Breast epithelium (tissue), 4 donors: ENCODE measurements around the gene TEX51. TPM values are rescaled to one million over a fixed set of nuclear protein-coding genes. Genes with fewer than 3 reads are reported as not detected.

Experiments
- DNase-seq, 2 donors: peaks; one replicate each; pipeline ENCODE4 v3.0.0-alpha.2; 2019; ENCODE audit warnings: low spot score in 2 of 2
- H3K27ac ChIP-seq, 2 donors: fragments of 200-600 bp; sonication (generic) in 1 of 2; one replicate each; pipeline ENCODE4 v1.5.1; 2016 to 2019; ENCODE audit warnings: mild to moderate bottlenecking in 1 of 2
- H3K27me3 ChIP-seq, 2 donors: fragments of 200-600 bp; sonication (generic) in 1 of 2; one replicate each; pipeline versions ENCODE4 v1.5.1 to v1.6.0; 2017 to 2019; ENCODE audit warnings: control low read depth in 1 of 2, mild to moderate bottlenecking in 1 of 2
- H3K36me3 ChIP-seq: fragments of 200-600 bp; one replicate; pipeline ENCODE4 v1.5.1; 2019
- H3K4me1 ChIP-seq, 2 donors: fragments of 200-600 bp; sonication (generic); one replicate each; pipeline ENCODE4 v1.5.1; 2016 to 2019; ENCODE audit warnings: control low read depth in 1 of 2
- H3K4me3 ChIP-seq, 3 donors: fragments of 200-600 bp; sonication (generic); 1 replicate in 2 of 3; 2 replicates in 1 of 3; pipeline ENCODE4 v1.5.1; 2016 to 2019; ENCODE audit warnings: mild to moderate bottlenecking in 3 of 3, moderate library complexity in 2 of 3
- H3K9me3 ChIP-seq, 2 donors: fragments of 200-600 bp; sonication (generic) in 1 of 2; one replicate each; pipeline ENCODE4 v1.5.1; 2016 to 2019; ENCODE audit warnings: control low read depth in 1 of 2
- CTCF ChIP-seq, 3 donors: fragments of 450-650 bp; IDR thresholded peaks; one replicate each; pipeline ENCODE4 v1.5.1; 2016 to 2017; ENCODE audit warnings: antibody characterized with exemption in 3 of 3, mild to moderate bottlenecking in 3 of 3, moderate library complexity in 3 of 3
- POLR2A ChIP-seq: fragments of 450-650 bp; IDR thresholded peaks from one replicate; pipeline ENCODE4 v1.6.1; 2016; ENCODE audit warnings: antibody characterized with exemption, mild to moderate bottlenecking, moderate library complexity
- POLR2AphosphoS5 ChIP-seq, 3 donors: sonication (generic); formaldehyde crosslinking; IDR thresholded peaks; one replicate each; pipeline ENCODE4 v1.6.1; 2017; ENCODE audit warnings: antibody characterized with exemption in 3 of 3
- intact Hi-C: fragments of 100-400 bp; cut with DNase I; formaldehyde crosslinking; loops from one replicate; pipeline ENCODE4 v1.15.1; 2023; ENCODE audit warnings: low total_unique reads
- total RNA-seq, 3 donors: library from RNA; depleted of rRNA; stranded (reverse); fragments of >200 nt; gene quantifications; one replicate each; pipeline ENCODE4 v1.1.0, GENCODE V29; 2016

The TEX51 gene
- total RNA-seq, 3 donors from 2014 or later: not detected

DNA sequence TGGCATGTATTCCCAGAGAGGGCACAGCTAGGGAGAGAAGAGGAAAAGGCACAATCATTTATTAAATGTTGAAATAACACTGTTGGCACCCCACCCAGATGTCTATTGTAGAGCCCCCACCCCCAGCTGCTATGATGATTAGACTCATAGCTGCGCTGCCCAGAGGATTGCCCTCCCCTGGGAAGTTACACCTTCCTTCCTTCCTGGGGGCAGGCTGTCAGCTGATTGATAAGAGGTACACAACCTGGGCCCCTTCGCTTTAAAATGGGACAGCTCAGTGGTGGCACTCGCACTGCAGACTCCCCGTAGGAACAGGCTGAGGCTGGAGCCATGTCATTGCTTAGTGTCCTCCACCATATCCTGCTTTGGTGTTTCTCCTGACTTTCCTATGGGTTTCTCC, 18.1 kb downstream of the TEX51 start:
- intact Hi-C loops: no loop called here
- DNase-seq: no peak

DNA sequence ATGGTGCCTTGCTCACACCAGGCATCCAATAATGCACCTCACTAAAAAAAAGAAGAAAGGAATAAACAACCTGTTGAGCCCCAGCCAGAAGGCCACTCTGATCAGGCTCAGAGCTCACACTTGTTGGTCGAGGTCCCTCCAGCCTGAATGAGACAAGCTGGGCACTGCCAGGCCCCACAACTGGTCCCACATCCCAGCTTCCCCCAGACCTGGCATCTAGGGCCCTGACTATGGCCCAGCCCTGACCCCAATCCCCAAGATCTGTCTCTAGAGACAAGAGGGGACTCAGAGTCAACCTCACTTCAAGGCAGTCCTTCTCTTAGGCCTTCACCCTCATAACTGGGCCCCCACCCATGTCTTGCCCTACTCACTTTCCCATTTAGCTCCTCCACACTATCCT, 22.4 kb downstream of the TEX51 start:
- TF ChIP-seq CTCF (IDR thresholded peaks at IDR 0.05) (no peak), POLR2AphosphoS5 (IDR thresholded peaks at IDR 0.05) (no peak), POLR2A (no peak)
- Histone ChIP-seq H3K36me3 (no peaks in the 10 kb centered on the region), H3K27me3 (no peaks in the 10 kb centered on the region), H3K4me1 (no peaks in the 10 kb centered on the region), H3K4me3 (no peak overlapping the region), H3K27ac (no peak overlapping the region), H3K9me3 (peaks cover 0 to 4% of the 10 kb centered on the region in 2 donors)
- intact Hi-C loops: no loop called here
- no peak for DNase-seq

More for the DNA sequence above, 18.1 kb downstream of the TEX51 start:
- Histone ChIP-seq H3K36me3 (no peaks in the 10 kb centered on the region), H3K4me3 (no peak overlapping the region), H3K27me3 (no peaks in the 10 kb centered on the region), H3K4me1 (no peaks in the 10 kb centered on the region), H3K27ac (no peak overlapping the region), H3K9me3 (no peaks in the 10 kb centered on the region)
- TF ChIP-seq POLR2A (no peak), CTCF (IDR thresholded peaks at IDR 0.05) (no peak), POLR2AphosphoS5 (IDR thresholded peaks at IDR 0.05) (no peak)

DNA sequence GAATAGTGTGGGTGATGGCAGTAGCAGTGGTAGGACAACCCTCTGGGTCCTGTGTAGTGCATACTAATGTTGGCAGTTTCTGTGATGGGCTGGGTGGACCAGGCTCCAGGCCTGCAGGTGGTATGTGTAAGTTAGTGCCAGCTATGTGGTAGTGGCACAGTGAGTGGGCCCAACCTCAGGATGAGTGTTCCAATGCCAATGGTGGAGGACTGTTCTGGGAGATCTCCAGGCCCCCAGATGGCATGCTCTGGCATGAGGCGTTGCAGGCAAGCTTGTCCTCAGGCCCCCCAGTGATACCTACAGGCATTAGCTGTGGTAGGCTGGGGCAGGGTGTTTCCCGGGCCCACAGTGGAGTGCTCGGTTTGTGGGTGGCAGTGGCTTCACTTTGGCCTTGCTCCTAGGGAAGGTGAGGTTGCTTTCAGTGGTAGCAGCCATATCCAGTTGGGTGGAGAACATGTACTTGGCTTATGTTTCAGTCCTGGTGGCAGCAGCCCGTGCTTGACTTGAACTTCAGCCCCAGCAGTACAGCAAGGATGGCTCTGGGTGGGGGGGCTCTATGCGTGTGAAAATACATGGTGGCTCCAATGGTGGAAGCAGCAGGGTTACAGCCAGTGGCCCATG, 32.4 kb downstream of the TEX51 start:
- Histone ChIP-seq H3K4me1 (no peaks in the 10 kb centered on the region), H3K27me3 (peaks cover 0 to 6% of the 10 kb centered on the region in 2 donors), H3K4me3 (no peak overlapping the region), H3K27ac (no peak overlapping the region), H3K36me3 (no peaks in the 10 kb centered on the region), H3K9me3 (peaks cover 9 to 10% of the 10 kb centered on the region in 2 donors)
- intact Hi-C loops: no loop called here
- TF ChIP-seq POLR2AphosphoS5 (IDR thresholded peaks at IDR 0.05) (no peak), CTCF (IDR thresholded peaks at IDR 0.05) (no peak), POLR2A (no peak)
- no peak for DNase-seq

GRCh38 chr2:126932529-126932928, 33.8 kb downstream of the TEX51 start:
- Histone ChIP-seq H3K4me3 (no peak overlapping the region), H3K27me3 (peaks cover 0 to 6% of the 10 kb centered on the region in 2 donors), H3K36me3 (no peaks in the 10 kb centered on the region), H3K9me3 (peaks cover 6 to 9% of the 10 kb centered on the region in 2 donors), H3K27ac (no peak overlapping the region), H3K4me1 (no peaks in the 10 kb centered on the region)
- intact Hi-C loops: no loop called here
- DNase-seq: no peak
- TF ChIP-seq POLR2AphosphoS5 (IDR thresholded peaks at IDR 0.05) (no peak), POLR2A (no peak), CTCF (IDR thresholded peaks at IDR 0.05) (no peak)

DNA sequence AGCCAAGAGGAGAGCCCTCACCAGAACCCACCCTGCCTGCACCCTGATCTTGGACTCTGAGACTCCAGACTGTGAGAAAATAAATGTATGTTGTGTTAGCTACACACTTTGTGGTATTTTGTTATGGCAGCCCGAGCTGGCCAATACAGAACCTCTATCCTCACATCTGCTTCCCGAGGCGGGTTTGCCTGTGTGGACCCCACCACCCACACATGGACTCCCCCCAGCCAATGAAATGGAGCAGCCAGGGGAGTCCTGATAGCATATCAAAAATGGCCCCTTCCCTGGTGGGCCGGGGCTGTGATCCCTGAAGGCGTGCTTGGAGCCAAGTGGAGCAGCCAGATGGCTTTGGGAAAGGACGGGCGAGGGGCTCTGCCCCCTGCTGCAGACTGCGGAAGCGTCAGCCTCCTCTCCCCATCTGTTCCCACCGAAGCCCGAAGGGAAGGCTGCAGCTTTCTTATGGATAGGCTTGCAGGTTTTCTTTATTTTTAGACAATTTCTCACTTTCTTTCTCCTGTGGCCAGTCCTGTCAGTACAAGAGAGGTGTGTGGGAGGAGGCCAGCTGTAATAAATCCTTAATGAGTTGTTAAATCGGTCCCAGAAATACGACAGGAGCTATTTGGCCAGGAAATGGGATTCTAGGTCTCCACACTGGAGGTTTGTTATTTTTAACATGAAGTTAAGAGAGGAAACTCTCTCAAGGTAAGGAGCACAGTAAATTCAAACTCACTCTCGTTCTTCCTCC, 34.4 kb downstream of the TEX51 start:
- intact Hi-C loops: no loop called here
- H3K4me3 ChIP-seq: no peak overlapping the region
- H3K9me3 ChIP-seq: peaks cover 6 to 9% of the 10 kb centered on the region in 2 donors
- DNase-seq: no peak
- H3K27me3 ChIP-seq: peaks cover 0 to 11% of the 10 kb centered on the region in 2 donors
- H3K27ac ChIP-seq: no peak overlapping the region
- TF ChIP-seq POLR2AphosphoS5 (IDR thresholded peaks at IDR 0.05) (no peak), CTCF (IDR thresholded peaks at IDR 0.05) (no peak), POLR2A (no peak)
- H3K4me1 ChIP-seq: no peaks in the 10 kb centered on the region
- H3K36me3 ChIP-seq: no peaks in the 10 kb centered on the region
